Measurements from ENCODE around the gene EPS15.

DNA sequence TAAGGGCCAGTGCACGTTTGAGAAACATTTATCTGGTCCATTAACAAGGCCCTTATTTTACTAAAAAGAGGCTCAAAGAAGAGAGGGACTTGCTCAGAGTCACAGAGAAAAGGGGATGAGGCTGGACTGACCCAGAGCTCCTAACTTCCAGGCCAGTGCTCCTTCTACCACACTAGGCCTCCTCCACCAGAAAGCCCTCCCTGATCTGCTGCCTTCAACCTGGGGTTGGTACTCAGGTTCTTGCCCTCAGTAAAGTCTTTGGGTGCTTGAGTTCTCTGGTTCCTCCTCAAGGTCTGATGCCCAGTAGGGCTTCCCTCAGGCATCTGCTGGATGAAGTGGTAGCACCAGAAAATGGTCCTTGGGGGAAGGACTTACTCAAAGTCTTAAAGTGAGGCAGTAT, 214.7 kb downstream of the EPS15 start:
- TF ChIP-seq, protein P1, sequence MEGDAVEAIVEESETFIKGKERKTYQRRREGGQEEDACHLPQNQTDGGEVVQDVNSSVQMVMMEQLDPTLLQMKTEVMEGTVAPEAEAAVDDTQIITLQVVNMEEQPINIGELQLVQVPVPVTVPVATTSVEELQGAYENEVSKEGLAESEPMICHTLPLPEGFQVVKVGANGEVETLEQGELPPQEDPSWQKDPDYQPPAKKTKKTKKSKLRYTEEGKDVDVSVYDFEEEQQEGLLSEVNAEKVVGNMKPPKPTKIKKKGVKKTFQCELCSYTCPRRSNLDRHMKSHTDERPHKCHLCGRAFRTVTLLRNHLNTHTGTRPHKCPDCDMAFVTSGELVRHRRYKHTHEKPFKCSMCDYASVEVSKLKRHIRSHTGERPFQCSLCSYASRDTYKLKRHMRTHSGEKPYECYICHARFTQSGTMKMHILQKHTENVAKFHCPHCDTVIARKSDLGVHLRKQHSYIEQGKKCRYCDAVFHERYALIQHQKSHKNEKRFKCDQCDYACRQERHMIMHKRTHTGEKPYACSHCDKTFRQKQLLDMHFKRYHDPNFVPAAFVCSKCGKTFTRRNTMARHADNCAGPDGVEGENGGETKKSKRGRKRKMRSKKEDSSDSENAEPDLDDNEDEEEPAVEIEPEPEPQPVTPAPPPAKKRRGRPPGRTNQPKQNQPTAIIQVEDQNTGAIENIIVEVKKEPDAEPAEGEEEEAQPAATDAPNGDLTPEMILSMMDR (IDR thresholded peaks at IDR 0.05; ENCODE audit: control extremely low read depth in 1 of 3, insufficient read depth in 1 of 3, low read depth in 1 of 3, low read length in 3 of 3), result no peak
- TF ChIP-seq TAF1 (IDR thresholded peaks at IDR 0.05; ENCODE audit: low read depth, low read length), result no peak
- no peak for TF ChIP-seq CHD2 (IDR thresholded peaks at IDR 0.05; ENCODE audit: low read length)
- TF ChIP-seq SAP30 (IDR thresholded peaks at IDR 0.05; ENCODE audit: insufficient read depth, insufficient replicate concordance, low read length), result no peak
- no peak for TF ChIP-seq RFX5 (IDR thresholded peaks at IDR 0.05; ENCODE audit: borderline replicate concordance, low read depth, low read length)

All from H1 (cell line).